ENCODE data around the gene NHERF1.

NHERF1 gene

GRCh38 chr17:74790161-74791058 lies 42.0 kb downstream of the NHERF1 start:
- no peak for DNase-seq

GRCh38 chr17:74792586-74793105 lies 44.2 kb downstream of the NHERF1 start:
- no peak for DNase-seq

- DNase-seq = no peak
Observed at GRCh38 chr17:74795327-74796020, 47.0 kb downstream of the NHERF1 start.

- DNase-seq = no peak
Observed at GRCh38 chr17:74796211-74796610, 47.8 kb downstream of the NHERF1 start.

GRCh38 chr17:74796866-74797265 lies 48.4 kb downstream of the NHERF1 start:
- DNase-seq = no peak

GRCh38 chr17:74797824-74798223 lies 49.4 kb downstream of the NHERF1 start:
- DNase-seq = no peak

- DNase-seq = no peak
Observed at GRCh38 chr17:74798239-74798707, 49.8 kb downstream of the NHERF1 start.

GRCh38 chr17:74799097-74799496 lies 50.7 kb downstream of the NHERF1 start:
- no peak for DNase-seq

GRCh38 chr17:74800531-74800930 lies 52.1 kb downstream of the NHERF1 start:
- no peak for DNase-seq

- no peak for DNase-seq
Observed at GRCh38 chr17:74801896-74802295, 53.5 kb downstream of the NHERF1 start.

GRCh38 chr17:74803388-74803930 lies 55.0 kb downstream of the NHERF1 start:
- no peak for DNase-seq

GRCh38 chr17:74803971-74804370 lies 55.5 kb downstream of the NHERF1 start:
- no peak for DNase-seq

- DNase-seq = no peak
Observed at GRCh38 chr17:74804683-74805082, 56.3 kb downstream of the NHERF1 start.

- no peak for DNase-seq
Observed at GRCh38 chr17:74805591-74805991, 57.2 kb downstream of the NHERF1 start.

- no peak for DNase-seq
Observed at GRCh38 chr17:74806334-74806733, 57.9 kb downstream of the NHERF1 start.

GRCh38 chr17:74807441-74807840 lies 59.0 kb downstream of the NHERF1 start:
- no peak for DNase-seq

GRCh38 chr17:74807925-74808324 lies 59.5 kb downstream of the NHERF1 start:
- DNase-seq = no peak

GRCh38 chr17:74808714-74809430 lies 60.4 kb downstream of the NHERF1 start:
- DNase-seq = no peak

GRCh38 chr17:74810699-74811485 lies 62.5 kb downstream of the NHERF1 start:
- DNase-seq = no peak

- no peak for DNase-seq
Observed at GRCh38 chr17:74812109-74813009, 63.9 kb downstream of the NHERF1 start.

- no peak for DNase-seq
Observed at GRCh38 chr17:74814453-74814852, 66.0 kb downstream of the NHERF1 start.

All from CD4-positive, alpha-beta T cell treated with Interleukin-12 subunit alpha and Interleukin-12 subunit beta, for 1 hour (primary cell).